GM18858 (cell line): Measurements from ENCODE around the gene OSBP2.
A peak's percentile ranks its signal among the peaks of the same experiment; 100 is the strongest.

Experiments
- ATAC-seq: cut with Tn5 transposase; IDR thresholded peaks from one replicate; pipeline ENCODE4 v1.9.1; 2021; ENCODE audit not compliant: unreplicated experiment

The OSBP2 gene, protein sequence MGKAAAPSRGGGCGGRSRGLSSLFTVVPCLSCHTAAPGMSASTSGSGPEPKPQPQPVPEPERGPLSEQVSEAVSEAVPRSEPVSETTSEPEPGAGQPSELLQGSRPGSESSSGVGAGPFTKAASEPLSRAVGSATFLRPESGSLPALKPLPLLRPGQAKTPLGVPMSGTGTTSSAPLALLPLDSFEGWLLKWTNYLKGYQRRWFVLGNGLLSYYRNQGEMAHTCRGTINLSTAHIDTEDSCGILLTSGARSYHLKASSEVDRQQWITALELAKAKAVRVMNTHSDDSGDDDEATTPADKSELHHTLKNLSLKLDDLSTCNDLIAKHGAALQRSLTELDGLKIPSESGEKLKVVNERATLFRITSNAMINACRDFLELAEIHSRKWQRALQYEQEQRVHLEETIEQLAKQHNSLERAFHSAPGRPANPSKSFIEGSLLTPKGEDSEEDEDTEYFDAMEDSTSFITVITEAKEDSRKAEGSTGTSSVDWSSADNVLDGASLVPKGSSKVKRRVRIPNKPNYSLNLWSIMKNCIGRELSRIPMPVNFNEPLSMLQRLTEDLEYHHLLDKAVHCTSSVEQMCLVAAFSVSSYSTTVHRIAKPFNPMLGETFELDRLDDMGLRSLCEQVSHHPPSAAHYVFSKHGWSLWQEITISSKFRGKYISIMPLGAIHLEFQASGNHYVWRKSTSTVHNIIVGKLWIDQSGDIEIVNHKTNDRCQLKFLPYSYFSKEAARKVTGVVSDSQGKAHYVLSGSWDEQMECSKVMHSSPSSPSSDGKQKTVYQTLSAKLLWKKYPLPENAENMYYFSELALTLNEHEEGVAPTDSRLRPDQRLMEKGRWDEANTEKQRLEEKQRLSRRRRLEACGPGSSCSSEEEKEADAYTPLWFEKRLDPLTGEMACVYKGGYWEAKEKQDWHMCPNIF

DNA sequence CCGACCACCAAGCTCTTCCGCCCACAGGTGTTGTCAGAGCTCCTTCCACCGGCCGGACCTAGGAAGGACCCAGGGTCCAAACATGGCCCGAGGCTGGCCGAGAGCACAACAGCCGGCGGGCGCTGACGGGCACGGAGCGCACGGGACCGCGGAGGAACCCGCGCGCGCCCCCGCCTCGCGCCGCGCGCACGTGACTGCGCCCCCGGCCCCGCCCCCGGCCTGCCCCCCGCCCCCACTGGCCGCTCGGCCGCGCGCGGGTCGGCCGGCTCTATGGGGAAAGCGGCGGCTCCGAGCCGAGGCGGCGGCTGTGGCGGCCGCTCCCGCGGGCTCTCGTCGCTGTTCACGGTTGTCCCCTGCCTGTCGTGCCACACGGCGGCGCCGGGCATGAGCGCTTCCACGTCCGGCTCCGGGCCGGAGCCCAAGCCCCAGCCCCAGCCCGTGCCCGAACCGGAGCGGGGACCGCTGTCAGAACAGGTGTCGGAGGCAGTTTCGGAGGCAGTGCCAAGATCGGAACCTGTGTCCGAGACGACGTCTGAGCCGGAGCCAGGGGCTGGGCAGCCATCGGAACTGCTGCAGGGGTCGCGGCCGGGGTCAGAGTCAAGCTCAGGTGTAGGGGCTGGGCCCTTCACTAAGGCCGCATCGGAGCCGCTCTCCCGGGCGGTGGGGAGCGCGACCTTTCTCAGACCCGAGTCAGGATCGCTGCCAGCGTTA, at the start of gene OSBP2:
TSS of gene OSBP2 (plus strand) at position 235 of the 711 bp plus-strand sequence. CDS start at position 271, 36 bp downstream.
- ATAC-seq: no peak

- no peak for ATAC-seq
These were observed 48.0 kb upstream of the OSBP2 start for GRCh38 chr22:30646518-30647160.

- no peak for ATAC-seq
These were observed 47.1 kb upstream of the OSBP2 start for GRCh38 chr22:30647536-30647935.

GRCh38 chr22:30648825-30649224, 45.8 kb upstream of the OSBP2 start:
- no peak for ATAC-seq

DNA sequence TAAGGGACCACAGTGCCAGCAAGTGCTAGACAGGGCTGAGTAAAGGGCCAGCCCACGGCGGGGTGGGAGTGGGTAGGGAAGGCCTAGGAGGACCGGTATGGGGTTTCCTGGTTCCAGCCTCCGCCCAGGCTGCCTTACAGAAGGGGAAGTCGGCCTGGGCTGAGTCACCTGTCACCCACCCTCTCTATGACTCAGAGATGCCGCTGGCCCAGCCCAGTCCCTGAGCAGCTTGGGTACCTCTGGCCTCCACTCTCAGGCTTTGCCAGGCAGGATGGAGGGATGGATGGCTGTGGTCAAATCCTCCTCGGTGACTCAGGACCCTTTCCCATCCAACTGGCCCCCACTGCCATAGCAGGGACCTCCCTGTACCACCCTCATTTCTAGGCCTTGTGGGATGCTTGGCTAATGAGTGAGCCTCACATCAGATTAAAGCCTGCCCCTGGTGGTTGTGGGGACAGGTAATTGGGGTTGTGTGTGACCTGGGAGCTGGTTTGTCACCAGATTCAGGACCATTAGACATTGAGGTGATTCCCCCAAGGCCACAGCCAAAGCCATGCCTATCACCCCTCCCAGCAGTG, 45.2 kb upstream of the OSBP2 start:
- ATAC-seq: peak; percentile 47

- ATAC-seq: no peak
These were observed 44.1 kb upstream of the OSBP2 start for GRCh38 chr22:30650508-30651116.

GRCh38 chr22:30652852-30653251, 41.8 kb upstream of the OSBP2 start:
- no peak for ATAC-seq

- ATAC-seq: no peak
These were observed 40.3 kb upstream of the OSBP2 start for GRCh38 chr22:30654361-30654760.

GRCh38 chr22:30655532-30655931, 39.1 kb upstream of the OSBP2 start:
- no peak for ATAC-seq

DNA sequence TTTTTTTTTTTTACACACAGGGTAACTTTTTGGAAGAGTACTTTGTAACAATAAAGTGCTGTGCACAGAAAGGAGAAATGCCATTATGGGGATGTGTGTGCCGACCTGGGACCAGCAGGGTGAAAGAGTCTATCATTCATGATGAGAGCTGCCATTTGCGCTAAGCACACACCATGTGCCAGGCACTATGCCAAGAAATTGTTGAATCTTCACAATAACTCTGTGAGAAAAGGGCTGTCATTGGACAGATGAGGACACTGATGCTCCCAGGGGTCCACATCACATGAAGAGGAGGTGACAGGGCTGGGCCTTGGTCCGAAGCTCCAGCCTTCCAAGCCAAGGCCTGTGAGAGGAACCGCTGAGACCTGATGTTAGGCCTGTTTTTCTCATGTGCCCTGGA, 32.6 kb upstream of the OSBP2 start:
- no peak for ATAC-seq

- no peak for ATAC-seq
These were observed 29.9 kb upstream of the OSBP2 start for GRCh38 chr22:30664798-30665197.

- no peak for ATAC-seq
These were observed 29.4 kb upstream of the OSBP2 start for GRCh38 chr22:30665266-30665665.

DNA sequence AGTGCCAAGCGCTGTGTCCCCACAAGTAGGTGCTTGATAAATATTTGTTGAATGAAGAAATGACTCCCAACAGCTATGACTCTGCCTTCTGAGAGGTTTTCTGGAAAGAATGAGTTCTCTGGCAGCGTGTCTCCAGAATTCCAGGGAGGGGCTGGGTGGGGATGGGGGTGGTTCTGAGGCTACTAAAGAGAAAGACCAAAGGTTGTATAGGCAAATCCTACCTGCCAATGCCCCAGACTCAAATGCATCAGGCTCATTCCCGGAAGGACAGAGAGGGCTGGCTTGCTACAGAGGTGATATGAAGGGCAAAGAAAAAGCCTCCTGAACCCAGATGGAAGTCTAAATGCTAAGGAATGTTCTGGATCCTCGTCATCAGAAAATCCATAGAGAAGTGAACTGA, 28.9 kb upstream of the OSBP2 start:
- ATAC-seq: no peak

DNA sequence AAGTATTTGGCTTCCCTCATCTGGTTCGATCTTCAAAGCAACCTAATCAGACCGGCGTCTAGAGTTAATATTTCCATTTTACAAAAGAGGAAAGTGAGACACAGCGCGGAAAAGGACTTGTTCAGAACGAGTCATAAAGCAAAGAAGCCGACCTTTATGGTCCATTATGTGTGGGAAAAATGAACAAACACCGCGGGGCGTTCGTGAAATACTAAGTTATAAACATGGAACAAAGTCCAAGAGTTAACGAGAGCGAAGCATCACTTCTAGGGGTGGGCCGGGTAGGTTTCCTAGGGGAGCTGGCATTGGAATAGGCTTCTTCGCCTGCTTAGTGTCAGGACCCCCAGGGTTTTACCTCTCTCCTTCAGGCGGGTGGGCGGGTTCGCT, 27.6 kb upstream of the OSBP2 start:
- no peak for ATAC-seq

DNA sequence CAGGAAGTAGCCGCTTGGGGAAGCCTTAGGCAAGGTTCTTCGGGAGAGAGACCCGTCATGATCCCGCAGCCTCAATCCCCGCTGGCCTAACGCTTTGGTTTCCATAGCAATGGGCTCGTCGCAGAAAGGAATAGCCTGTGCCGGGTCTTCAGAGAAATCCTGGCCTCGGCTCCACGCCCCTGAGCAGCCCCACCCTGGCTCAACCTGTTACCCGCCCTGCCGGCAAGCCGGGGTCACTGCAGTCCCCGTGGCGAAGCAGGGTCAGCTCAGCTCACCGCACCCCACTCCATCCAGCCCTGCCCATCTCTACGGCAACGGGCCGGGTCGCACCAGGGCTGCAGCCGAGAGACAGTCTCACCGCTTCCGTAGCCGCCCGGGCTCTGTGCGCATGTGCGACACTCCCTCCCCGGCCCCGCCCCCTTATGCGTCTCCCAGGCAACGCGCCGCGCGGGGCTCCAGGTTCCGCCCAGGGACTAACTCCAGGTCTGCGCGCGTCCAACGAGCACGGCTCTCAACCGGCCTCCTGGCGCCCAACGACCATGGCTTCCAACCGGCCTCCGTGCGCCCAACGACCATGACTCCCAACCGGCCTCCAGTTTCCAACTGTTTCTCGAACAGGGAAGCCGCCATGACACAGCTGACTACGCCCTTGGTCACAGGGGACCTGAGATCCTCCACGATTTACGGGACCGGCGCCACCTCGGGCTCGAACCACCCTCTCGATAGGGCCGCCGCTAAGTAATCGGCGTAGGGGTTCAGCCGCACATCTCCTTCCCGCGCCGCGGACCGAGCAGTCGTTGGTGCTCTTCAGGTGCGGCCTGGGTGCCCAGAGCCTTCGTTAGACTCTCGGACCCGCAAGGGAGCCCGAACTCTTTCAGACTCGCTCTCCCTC, 26.9 kb upstream of the OSBP2 start, which contains the start of gene DUSP18:
TSS of gene DUSP18 (minus strand) at position 382 of the 892 bp plus-strand sequence. CDS start 3,872 bp downstream, outside the sequence.
- ATAC-seq: peak; percentile 62

GRCh38 chr22:30668386-30668710, 26.3 kb upstream of the OSBP2 start:
- no peak for ATAC-seq

DNA sequence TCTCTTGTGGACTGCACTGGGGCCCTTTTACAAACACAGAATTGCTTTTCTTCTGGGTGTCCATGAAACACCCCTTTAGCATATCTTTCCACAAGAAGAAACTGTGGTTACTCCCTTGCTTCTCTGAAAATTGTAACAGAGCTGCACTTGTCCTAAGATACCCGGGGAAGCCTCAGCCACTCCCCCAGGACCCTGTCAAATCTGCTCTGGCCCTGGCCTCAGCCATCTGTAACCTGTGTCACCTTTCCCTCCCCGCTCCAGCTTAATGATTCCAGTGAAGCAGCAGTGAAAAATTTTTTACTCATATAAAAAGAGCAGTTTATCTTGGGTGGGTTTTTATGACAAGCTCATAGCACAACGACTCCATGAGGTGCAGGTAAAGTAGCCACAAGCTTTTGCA, 23.6 kb upstream of the OSBP2 start:
- ATAC-seq: no peak

DNA sequence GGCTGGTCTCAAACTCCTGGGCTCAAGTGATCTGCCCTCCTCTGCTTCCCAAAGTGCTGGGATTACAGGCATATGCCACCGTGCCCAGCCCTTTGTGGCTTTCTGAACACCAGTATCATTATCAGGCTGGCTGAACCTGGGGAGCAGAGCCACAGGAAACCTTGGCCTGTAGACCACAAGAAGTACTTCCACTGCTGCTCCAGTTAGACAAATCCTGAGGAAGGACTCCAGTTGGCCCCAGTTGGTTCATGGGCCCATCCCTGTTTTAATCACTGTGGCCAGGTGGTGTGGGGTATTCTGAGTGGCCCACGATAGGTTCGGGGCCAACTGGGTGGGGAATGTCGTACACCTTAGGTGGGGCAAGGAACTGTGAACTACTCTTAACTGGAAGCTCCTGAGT, 21.5 kb upstream of the OSBP2 start:
- no peak for ATAC-seq

DNA sequence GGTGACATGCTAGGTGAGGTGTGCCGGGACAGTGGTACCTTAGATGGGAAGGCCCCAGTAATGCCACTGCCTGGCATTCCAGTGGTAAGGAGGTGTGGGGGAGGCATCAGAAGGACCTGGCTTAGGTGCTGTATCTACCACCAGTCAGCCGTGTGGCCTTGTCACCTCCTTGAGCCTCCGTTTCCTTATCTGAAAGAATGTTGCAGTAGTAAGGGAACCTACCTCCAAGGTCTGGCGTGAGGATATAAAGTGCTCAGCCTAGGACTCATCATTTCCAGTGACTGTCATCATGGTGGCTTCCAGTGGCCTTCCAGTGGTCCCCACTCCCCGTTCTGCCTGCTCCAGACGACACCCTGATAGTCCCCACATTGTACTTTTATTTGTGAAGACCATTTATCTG, 20.2 kb upstream of the OSBP2 start:
- ATAC-seq: no peak
